Cardiac fibroblast (primary cell): ENCODE results near the gene HADHB.
"Not testable (repeated sequence)": the region's sequence is repeated elsewhere in the genome, so short reads cannot be mapped to it uniquely, and the experiment has no call there.

Source experiments
- DNase-seq, 2 donors: peaks; one replicate each; pipeline versions ENCODE4 v3.0.0 to v3.0.0-alpha.2; 2010; ENCODE audit warnings: low read depth in 2 of 2
- H3K4me3 ChIP-seq, 2 donors: replicated peaks in 1 of 2; 1 replicate in 1 of 2; 2 replicates in 1 of 2; pipeline ENCODE4 v1.5.1; 2011; ENCODE audit warnings: low read depth in 2 of 2, low read length in 2 of 2, mild to moderate bottlenecking in 2 of 2, moderate library complexity in 1 of 2
- TF ChIP-seq, protein P1 (sequence below): IDR thresholded peaks from one replicate; pipeline ENCODE4 v1.5.1; 2011; ENCODE audit warnings: low read depth, mild to moderate bottlenecking, low read length, inconsistent platforms

Gene HADHB

DNA sequence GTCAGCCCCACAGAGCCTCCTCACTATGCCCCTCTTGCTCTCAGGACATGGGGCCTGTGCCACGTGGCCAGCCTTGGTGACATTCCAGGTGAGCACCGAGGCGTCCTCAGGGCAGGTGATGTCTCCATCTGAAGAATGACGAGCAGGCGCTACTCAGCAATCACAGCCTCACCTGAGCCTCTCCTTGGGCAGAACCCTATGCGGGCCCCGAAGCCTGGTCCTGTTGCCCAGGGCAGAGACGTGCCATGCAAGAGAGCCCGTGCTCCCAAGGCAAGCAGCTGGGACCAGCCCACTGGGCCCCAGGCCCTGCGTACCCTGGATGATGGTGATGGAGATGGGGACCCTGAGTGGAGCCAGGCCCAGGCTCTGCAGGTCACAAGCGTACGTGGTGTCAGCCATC, 68.7 kb downstream of the HADHB start:
- DNase-seq = no peak
- TF ChIP-seq, protein P1, sequence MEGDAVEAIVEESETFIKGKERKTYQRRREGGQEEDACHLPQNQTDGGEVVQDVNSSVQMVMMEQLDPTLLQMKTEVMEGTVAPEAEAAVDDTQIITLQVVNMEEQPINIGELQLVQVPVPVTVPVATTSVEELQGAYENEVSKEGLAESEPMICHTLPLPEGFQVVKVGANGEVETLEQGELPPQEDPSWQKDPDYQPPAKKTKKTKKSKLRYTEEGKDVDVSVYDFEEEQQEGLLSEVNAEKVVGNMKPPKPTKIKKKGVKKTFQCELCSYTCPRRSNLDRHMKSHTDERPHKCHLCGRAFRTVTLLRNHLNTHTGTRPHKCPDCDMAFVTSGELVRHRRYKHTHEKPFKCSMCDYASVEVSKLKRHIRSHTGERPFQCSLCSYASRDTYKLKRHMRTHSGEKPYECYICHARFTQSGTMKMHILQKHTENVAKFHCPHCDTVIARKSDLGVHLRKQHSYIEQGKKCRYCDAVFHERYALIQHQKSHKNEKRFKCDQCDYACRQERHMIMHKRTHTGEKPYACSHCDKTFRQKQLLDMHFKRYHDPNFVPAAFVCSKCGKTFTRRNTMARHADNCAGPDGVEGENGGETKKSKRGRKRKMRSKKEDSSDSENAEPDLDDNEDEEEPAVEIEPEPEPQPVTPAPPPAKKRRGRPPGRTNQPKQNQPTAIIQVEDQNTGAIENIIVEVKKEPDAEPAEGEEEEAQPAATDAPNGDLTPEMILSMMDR = no peak
- H3K4me3 ChIP-seq = no peak overlapping the region

DNA sequence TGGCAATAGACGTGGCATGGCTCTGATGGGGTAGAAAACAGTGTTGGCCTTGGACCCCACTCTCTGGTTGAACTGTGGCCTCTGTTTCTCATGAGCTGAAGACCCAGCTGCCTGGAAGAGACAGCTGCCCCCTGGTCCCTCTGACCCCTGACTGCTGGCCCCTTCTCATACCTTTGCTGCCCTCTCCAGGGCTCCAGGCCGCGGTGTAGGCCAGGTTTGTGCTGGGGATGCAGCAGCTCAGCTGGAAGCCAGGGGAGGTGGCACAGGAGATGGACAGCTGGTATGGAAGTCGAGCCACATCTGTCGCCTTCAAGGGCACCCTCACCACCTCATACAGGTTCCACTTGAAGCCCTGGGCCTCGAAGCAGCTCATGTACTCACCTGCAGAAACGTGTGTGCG, 69.5 kb downstream of the HADHB start:
- TF ChIP-seq, protein P1 = no peak
- no peak overlapping the region for H3K4me3 ChIP-seq
- no peak for DNase-seq

DNA sequence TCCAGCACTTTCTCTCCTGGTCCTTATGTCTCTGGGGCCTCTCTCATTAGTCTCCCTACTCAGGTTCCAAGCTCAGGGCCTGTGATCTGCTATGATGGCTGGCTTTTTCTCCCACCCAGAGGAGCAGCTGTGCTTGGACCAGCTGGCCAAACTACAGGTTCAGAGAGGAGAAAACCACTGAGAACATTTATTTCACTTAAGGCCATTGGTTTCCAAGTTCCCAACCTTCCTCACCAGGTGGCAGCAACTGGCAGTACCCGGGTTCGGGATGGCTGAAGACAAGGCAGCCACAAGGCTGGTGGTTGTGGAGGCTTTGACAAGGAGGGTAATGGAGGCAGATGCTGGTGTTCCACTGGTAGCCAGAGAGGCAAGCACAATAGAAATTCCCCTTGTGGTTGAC, 71.3 kb downstream of the HADHB start:
- H3K4me3 ChIP-seq = no peak overlapping the region
- TF ChIP-seq, protein P1 = peak; percentile 23
- no peak for DNase-seq

DNA sequence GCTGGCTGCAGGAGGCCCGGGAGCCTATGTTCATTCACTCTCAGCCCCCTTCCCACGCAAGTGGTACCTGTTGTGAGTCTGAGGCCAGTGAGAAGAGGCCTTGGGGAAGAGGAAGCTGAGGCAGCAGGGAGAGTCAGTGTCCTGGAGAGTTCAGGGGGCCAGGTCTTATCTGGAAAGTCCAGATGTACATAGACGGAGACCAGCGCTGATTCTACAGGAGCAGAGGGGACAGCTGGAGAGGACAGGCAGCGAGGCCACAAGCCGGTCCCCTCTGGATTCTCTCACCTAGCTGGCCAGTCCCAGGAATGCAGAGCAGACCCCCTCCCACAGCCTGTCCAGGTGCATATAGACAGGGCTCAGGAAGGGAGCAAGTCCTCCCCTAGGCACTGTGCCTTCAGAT, 72.1 kb downstream of the HADHB start:
- no peak overlapping the region for H3K4me3 ChIP-seq
- no peak for DNase-seq
- TF ChIP-seq, protein P1 = no peak

DNA sequence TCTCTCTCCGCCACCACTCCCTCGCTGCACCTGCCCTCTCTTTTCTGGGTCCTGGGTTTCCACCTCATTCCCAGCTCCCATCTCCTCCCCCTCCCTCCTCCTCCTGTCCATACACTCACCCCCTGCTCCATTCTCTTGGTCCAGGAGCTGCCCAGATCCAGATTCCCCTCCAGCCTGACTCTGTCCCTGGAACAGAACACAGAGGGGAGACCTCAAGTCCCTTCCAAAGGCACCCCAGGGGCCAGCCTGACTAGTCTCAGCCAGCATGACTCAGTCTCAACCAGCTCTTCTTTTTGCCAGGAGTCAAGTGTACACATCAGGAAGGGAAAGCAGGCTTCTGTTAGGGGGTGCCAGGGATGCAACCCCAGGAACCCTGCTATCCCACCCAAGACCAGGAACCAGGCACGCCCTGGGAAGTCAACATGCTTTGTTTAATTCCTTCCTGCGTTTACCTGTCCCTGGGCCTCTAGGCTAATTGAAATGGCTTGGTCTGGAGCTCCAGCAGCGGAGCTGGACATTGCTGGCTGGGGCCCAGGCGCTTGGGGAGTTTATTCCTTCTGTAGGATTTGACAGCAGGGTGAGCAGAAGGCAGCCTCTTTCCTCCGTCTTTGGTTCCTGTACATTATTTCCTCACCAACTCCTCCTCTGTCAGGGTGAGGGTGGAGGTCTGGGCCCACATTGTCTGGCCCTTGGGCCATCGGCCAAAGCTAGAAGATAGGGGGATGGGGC, 72.8 kb downstream of the HADHB start:
- DNase-seq = no peak
- TF ChIP-seq, protein P1 = no peak

DNA sequence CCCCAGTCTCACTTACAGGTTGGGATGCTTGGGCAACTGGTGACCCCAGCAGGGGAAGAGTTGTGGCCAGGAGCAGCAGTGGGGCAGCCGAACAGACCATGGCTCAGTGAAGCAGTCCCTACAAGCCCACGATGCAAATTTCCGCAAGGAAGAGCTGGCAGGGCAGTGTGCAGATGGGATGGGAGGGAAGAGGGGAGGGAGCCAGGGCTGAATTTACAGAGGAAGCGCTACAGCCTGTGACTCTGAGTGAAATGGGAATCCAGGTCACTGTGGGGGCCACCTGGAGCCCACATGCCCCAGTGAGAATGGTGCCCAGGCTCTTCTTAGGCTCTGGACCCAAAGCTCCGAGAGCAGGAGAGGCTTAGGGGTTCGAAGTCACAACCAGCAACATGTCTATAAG, 74.2 kb downstream of the HADHB start:
- TF ChIP-seq, protein P1 = no peak
- DNase-seq = no peak
- no peak overlapping the region for H3K4me3 ChIP-seq

More for the DNA sequence above, 72.8 kb downstream of the HADHB start:
- H3K4me3 ChIP-seq = no peak overlapping the region

DNA sequence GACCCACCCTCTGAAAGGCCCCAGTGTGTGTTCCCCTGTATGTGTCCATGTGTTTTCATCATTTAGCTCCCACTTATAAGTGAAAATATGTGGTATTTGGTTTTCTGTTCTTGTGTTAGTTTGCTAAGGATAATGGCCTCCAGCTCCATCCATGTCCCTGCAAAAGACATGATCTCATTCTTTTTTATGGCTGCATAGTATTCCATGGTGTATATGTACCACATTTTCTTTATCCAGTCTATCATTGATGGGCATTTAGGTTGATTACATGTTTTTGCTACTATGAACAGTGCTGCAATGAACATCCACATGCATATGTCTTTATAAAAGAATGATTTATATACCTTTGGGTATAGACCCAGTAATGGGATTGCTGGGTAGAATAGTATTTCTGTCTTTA, 79.7 kb downstream of the HADHB start:
- DNase-seq, H3K4me3 ChIP-seq: not testable (repeated sequence)
